NCI-H1092 treated with DMSO at 0.1 percent for 48 hours (cell line): ENCODE data around the gene AURKAIP1.
"Not testable (repeated sequence)": the region's sequence is repeated elsewhere in the genome, so short reads cannot be mapped to it uniquely, and the experiment has no call there.

Experiments used
- DNase-seq: peaks from one replicate; lab custom pipeline; 2025; lab: John Stamatoyannopoulos, UW

AURKAIP1 gene

DNA sequence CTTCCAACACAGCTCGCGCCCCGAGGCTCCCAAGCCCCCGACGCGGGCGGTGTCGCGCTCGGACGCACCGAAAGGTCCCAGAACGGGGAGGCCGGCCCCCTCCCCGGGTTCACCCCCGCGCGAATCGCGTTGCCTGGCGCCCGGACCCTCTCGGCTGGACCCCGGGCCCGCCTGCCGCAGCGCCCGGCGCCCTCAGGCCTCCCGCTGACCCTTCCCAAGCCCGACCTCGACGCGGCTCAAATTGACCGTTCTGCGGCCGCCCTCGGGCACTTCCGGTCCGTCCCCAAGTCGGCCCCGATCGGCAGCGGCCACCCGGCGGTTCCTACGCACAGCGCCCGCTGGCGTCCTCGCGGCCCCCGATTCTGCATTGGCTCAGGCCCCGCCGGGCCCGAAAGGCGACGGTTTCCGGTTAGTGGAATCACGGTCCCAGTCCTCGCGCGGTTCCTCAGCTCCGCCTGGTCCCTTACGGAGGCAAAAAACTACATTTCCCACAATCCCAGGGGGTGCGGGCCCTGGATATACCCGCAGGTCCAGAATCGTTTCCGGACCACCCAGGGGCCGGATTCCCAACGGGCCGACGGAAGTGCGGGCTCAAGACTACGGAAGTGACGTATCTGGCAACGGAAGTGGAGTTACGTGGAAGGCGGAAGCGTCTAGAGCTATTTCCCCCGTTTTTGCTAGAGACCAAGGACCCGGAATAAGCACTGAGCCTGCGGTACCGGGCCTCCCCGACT lies at the start of gene AURKAIP1:
Gene AURKAIP1, minus strand, starts transcription at position 279 of the 734 bp plus-strand sequence. CDS start 451 bp downstream, outside the sequence.
- DNase-seq = peak; percentile 96

GRCh38 chr1:1424707-1425106 lies 49.7 kb upstream of the AURKAIP1 start:
- DNase-seq = no peak

- DNase-seq = no peak
Measured at GRCh38 chr1:1423245-1423597, 48.2 kb upstream of the AURKAIP1 start.

DNA sequence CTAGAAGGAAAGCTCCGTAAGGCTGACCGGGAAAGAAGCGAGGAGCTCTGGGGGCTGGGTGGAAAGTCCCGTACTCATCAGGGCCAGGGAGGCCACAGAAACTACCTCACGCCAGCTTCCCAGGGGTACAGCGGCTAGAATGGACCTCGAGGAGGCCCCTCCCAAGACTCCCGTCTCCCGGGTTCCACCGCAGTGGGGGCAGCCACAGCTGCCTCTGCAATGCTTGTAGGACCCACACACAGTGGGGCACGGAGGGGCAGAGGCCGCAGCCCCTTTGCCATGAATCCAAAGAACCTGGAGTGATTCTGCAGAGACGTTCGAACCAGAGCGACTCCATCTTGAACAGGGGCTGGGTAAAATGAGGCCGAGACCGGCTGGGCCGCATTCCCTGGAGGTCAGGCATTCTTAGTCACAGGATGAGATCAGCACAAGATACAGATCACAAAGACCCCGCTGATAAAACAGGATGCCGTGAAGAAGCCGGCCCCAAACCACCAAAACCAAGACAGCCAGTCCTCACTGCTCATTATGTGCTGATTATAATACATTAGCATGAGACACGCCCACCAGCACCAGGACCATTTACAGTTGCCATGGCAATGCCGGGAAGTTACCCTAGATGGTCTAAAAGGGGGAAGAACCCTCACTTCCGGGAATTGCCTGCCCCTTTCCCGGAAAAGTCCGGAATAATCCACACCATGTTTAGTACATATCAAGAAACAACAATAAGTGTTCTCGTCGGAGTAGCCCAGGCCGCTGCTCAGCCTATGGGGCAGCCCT lies 47.6 kb upstream of the AURKAIP1 start:
- DNase-seq = no peak

DNA sequence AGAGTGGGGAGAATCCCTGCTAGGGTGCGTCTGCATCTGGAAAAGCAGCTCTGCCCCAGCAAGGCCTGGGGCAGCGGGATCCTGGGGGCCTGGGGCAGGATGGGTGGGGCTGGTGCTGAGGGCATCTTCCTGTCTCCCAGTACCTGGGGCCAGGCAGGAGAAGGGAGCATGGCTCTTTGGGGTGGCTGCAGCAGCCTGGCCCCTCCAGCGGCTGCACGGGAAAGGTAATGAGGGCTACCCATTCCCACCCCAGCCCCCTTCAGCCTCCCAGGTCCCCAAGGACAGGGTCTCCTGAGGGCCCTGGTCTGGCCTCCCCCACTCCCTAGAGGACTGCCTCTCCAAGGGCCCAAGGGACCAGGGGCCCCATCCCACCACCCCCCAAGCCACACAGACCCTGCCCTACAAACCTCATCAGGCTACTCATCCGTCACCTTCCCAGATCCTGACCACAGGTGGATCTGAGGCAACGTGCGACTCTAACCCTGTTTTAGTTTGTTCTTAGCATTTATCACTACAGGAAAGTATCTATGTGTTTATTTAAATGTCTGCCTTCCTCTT lies 47.0 kb upstream of the AURKAIP1 start:
- no peak for DNase-seq

DNA sequence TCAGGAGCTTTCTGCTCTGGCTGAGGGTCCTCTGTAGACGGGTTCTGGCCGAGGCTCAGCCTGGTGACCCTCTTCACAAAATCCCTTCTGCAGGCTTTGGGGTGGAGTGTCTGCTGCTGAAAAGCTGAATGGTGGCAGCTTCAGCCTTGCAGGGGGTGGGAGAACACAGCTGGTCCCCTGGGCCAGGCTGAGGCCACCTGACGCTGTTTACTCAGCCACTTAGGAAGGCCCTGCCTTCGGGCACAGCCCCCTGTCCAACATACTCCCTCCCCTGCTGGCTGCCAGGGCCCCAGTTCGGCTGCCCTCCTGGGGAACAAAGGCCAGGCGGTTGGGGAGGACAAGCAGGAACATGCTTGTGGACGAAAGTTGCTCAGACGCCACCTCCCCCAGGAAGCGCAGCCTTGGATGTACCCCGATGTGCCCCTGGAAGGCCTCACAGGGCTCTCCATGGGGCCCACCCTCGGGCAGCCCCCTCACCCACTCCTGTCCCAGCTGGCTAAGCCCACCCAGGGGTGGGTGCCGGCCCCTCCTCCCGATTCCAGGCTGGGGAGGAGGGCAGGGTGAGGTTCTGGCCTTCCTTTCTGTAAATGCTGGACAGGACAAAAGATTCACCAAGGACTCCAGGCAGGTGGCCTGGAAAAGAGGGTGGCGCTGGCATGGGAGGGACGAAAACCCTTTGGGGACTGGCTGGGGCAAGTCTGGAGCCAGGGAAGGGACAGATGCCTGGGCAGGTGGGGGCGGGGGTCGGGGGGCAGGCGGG lies 46.3 kb upstream of the AURKAIP1 start, which contains the start of gene ANKRD65:
Gene ANKRD65, minus strand, starts transcription at position 130 of the 760 bp plus-strand sequence. CDS start 271 bp downstream, outside the sequence.
- DNase-seq = peak; percentile 15

DNA sequence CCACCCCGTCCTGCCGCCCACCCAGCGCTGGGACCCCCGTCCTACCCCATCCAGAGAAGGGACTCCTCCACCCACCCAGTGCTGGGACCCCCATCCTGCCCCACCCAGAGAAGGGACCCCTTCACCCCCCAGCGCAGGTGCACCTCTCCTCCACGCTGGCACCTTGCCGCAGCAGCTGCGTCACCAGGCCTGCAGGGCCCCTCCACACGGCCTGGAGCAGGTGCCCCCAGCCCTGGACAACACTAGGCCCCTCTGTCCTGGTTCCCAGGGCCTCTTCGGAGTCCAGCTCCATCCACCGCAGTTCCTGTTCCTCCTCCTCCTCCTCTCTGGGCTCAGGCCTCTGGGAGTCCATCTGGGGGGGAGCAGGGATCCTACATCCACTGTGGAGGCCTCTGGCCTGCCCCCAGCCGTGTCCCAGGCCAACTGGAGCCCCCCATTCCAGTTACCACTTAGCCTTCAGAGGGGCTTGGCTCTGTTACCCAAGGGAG lies 45.7 kb upstream of the AURKAIP1 start:
- DNase-seq = no peak

DNA sequence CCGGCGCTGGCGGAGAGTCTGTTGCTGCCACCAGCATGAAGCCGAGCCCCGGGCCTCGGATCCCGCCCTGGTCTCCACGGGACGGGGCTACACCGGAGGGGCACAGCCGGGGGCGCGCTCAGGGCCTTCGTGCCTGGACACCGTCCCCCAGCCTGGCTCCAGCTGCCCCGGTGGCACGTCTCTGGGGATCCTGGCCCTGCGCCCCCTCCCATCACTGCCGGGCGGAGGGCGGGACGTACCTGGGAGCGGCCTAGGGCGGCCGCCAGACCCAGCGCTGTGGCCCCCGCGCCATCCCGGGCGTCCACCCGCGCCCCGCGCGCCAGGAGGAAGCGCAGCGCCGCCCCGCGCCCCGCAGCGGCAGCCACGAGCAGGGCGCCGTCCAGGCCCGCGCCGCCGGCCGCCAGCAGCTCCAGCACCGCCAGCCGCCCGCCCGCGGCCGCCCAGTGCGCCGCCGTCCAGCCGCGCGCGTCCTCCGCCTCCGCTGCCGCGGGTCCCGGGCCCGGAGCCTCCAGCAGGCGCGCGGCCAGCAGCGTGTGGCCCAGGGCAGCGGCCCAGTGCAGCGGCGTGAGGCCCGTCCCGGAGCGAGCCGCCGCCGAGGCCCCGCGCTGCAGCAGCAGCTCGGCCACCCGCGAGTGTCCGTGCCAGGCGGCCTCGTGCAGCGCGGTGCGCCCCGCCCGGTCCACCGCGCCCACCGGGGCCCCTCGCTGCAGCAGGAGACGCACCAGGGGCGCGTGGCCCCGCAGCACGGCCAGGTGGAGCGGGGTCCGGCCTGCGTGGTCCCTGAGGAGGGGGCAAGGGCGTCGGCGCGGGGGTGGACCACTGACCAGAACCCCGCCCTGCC lies 45.0 kb upstream of the AURKAIP1 start:
- no peak for DNase-seq

- no peak for DNase-seq
Measured at GRCh38 chr1:1419363-1419812, 44.4 kb upstream of the AURKAIP1 start.

GRCh38 chr1:1418464-1419362 lies 43.7 kb upstream of the AURKAIP1 start:
- no peak for DNase-seq

GRCh38 chr1:1417825-1418463 lies 42.9 kb upstream of the AURKAIP1 start:
- DNase-seq = not testable (repeated sequence)

DNA sequence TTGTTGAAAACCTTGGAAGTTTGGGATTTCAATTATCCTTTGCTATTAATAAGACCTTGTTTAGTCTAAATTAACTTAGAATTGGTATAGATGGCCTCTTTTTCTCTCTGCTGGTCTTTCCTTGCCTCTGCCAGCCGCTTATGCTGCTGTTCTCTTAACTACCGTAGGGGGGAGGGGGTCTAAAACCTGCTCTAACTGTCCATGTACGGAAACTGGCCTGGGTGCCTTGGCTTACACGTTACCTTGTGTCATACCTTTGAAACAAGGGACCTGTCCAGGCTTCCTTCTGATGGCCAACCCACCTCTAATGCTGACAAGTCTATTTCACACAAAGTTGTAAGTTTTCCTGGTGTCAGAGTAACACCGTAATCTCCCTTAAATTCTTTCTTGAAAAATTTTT lies 42.4 kb upstream of the AURKAIP1 start:
- DNase-seq = not testable (repeated sequence)

DNA sequence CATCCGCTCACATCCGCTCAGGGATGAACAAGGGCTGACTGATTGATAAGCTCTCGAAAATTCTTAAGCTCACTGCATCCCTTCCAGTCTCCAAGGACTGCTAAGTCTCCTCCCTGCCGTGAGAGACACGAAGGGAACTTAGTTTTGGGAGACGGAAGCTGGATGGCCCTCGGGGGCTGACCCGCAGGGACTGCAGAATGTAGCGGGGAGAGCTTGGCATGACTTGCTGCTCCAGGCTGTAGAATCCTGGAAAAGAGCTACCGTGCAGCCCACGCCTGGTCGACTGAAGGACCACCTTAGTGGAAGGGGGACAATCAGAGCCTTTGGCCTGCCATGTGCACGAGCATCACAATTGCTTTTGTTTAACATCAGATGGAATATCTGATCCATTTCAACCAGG lies 40.7 kb upstream of the AURKAIP1 start:
- DNase-seq = no peak

- DNase-seq = not testable (repeated sequence)
Measured at GRCh38 chr1:1412311-1412902, 37.4 kb upstream of the AURKAIP1 start.

GRCh38 chr1:1411626-1412025 lies 36.6 kb upstream of the AURKAIP1 start:
- DNase-seq = no peak

- not testable (repeated sequence) for DNase-seq
Measured at GRCh38 chr1:1410238-1410637, 35.2 kb upstream of the AURKAIP1 start.

DNA sequence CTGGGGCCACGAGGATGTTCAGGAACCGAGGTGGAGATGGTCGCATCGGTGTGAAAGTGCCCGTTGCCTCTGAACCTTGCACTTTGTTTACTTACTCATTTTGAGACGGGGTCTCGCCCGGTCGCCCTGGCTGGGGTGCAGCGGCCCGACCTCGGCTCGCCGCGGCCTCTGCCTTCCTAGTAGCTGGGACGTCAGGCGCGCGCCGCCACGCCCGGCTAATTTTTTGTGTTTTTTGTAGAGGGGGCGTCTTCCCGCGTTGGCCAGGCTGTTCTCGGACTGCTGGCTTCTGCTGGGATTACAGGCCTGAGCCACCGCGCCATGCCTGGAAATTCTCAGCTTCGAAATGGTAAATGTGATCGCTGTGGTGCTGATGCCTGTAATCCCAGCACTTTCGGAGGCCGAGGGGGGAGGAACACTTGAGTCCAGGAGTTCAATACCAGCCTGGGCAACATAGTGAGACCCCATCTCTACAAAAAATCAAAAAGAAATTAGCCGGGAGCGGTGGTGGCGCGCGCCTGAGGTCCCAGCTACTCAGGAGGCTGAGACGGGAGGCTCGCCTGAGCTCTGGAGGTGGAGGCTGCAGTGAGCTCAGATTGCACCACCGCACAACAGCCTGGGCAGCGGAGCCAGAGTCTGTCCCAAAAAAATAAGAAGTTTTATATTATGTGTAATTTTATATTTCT lies 32.8 kb upstream of the AURKAIP1 start:
- no peak for DNase-seq
